Measurements from ENCODE around the gene NRP2. TPM values are rescaled to one million over a fixed set of nuclear protein-coding genes. Genes with fewer than 3 reads are reported as not detected.
A peak's percentile ranks its signal among the peaks of the same experiment; 100 is the strongest.

The NRP2 gene
- 38.9 and 39.1 TPM in 2 replicates for total RNA-seq

- no peak for DNase-seq (ENCODE audit: low read depth)
These were observed at the start of gene NRP2 for GRCh38 chr2:205682239-205682970. Gene NRP2 (plus strand): TSS chr2:205682501. CDS start chr2:205683291, 790 bp downstream.

- DNase-seq (ENCODE audit: low read depth) = no peak
These were observed 48.3 kb upstream of the NRP2 start for GRCh38 chr2:205633994-205634393.

- no peak for DNase-seq (ENCODE audit: low read depth)
These were observed 45.6 kb upstream of the NRP2 start for GRCh38 chr2:205636549-205637319.

GRCh38 chr2:205637320-205637602 lies 45.0 kb upstream of the NRP2 start:
- no peak for DNase-seq (ENCODE audit: low read depth)

- no peak for DNase-seq (ENCODE audit: low read depth)
These were observed 44.4 kb upstream of the NRP2 start for GRCh38 chr2:205637779-205638503.

GRCh38 chr2:205640716-205641115 lies 41.6 kb upstream of the NRP2 start:
- no peak for DNase-seq (ENCODE audit: low read depth)

GRCh38 chr2:205642599-205643356 lies 39.5 kb upstream of the NRP2 start:
- DNase-seq (ENCODE audit: low read depth) = no peak

- DNase-seq (ENCODE audit: low read depth) = no peak
These were observed 38.9 kb upstream of the NRP2 start for GRCh38 chr2:205643391-205643885.

GRCh38 chr2:205644018-205644417 lies 38.3 kb upstream of the NRP2 start:
- DNase-seq (ENCODE audit: low read depth) = no peak

GRCh38 chr2:205646680-205647079 lies 35.6 kb upstream of the NRP2 start:
- no peak for DNase-seq (ENCODE audit: low read depth)

GRCh38 chr2:205650450-205650849 lies 31.9 kb upstream of the NRP2 start:
- peak; percentile 95 for DNase-seq (ENCODE audit: low read depth)

GRCh38 chr2:205650931-205651330 lies 31.4 kb upstream of the NRP2 start:
- no peak for DNase-seq (ENCODE audit: low read depth)

- DNase-seq (ENCODE audit: low read depth) = no peak
These were observed 30.6 kb upstream of the NRP2 start for GRCh38 chr2:205651719-205652118.

- peak; percentile 77 for DNase-seq (ENCODE audit: low read depth)
These were observed 27.3 kb upstream of the NRP2 start for GRCh38 chr2:205654878-205655605.

- DNase-seq (ENCODE audit: low read depth) = no peak
These were observed 26.4 kb upstream of the NRP2 start for GRCh38 chr2:205655779-205656456.

- DNase-seq (ENCODE audit: low read depth) = no peak
These were observed 25.8 kb upstream of the NRP2 start for GRCh38 chr2:205656461-205656860.

GRCh38 chr2:205656941-205657340 lies 25.4 kb upstream of the NRP2 start:
- no peak for DNase-seq (ENCODE audit: low read depth)

GRCh38 chr2:205657579-205657978 lies 24.7 kb upstream of the NRP2 start:
- no peak for DNase-seq (ENCODE audit: low read depth)

- no peak for DNase-seq (ENCODE audit: low read depth)
These were observed 24.2 kb upstream of the NRP2 start for GRCh38 chr2:205658068-205658467.

- no peak for DNase-seq (ENCODE audit: low read depth)
These were observed 23.7 kb upstream of the NRP2 start for GRCh38 chr2:205658572-205658971.

GRCh38 chr2:205659922-205660321 lies 22.4 kb upstream of the NRP2 start:
- no peak for DNase-seq (ENCODE audit: low read depth)

All from renal cortical epithelial cell (primary cell).